GM12878 (cell line): Measurements from ENCODE around the gene ANTXR1. TPM values are rescaled to one million over a fixed set of nuclear protein-coding genes. Genes with fewer than 3 reads are reported as not detected.

Experiments used
- ATAC-seq: fragments of 200-7000 bp; cut with Tn5 transposase; 3 replicates; pipeline ENCODE4 v1.9.1; 2020; ENCODE audit warnings: mild to moderate bottlenecking, moderate library complexity
- BruUV-seq: library from RNA; stranded (reverse); fragments of 400-500 nt; replicated peaks from 2 replicates; lab custom pipeline; 2021; lab: Mats Ljungman, UMichigan
- CTCF ChIA-PET: fragments of 300-600 bp; sonication (Branson Sonifier 250); formaldehyde crosslinking; extraction: SDS; loops from one replicate; lab custom pipeline; 2021; ENCODE audit warnings: inconsistent platforms; lab: Yijun Ruan, JAX
- POLR2A ChIA-PET: fragments of 350-600 bp; formaldehyde crosslinking; extraction: SDS; loops from one replicate; lab custom pipeline; 2021; ENCODE audit warnings: inconsistent platforms; lab: Charles Lee
- RAD21 ChIA-PET: fragments of 300-600 bp; sonication (Branson Sonifier 250); formaldehyde crosslinking; loops from one replicate; lab custom pipeline; 2023; ENCODE audit warnings: antibody characterized with exemption; ENCODE audit not compliant: unreplicated experiment; lab: Charles Lee
- SMC1A ChIA-PET: fragments of 300-600 bp; sonication (Branson Sonifier 250); formaldehyde crosslinking; loops from one replicate; lab custom pipeline; 2023; ENCODE audit not compliant: unreplicated experiment, uncharacterized antibody; lab: Charles Lee
- DNase-seq: peaks from one replicate; pipeline ENCODE4 v3.0.0-alpha.2; 2011; ENCODE audit warnings: low read depth, low spot score
- FAIRE-seq: peaks from 3 replicates; lab custom pipeline; 2011; peaks lifted over from hg19 to GRCh38; lab: Jason Lieb, UNC
- H2AFZ ChIP-seq: 2 replicates; pipeline ENCODE4 v1.6.0; 2011; ENCODE audit warnings: low read depth, low read length, control low read depth; ENCODE audit not compliant: control insufficient read depth
- H3K27ac ChIP-seq: 2 replicates; pipeline ENCODE4 v1.5.1; 2011; ENCODE audit warnings: control low read depth; ENCODE audit not compliant: control insufficient read depth, insufficient read depth
- H3K27me3 ChIP-seq, 2 experiments: replicated peaks in 1 of 2; 2 replicates each; pipeline versions ENCODE4 v1.6.0 to v1.6.1; 2011; ENCODE audit warnings: low read length in 1 of 2; ENCODE audit not compliant: control insufficient read depth in 2 of 2, insufficient read depth in 2 of 2
- H3K36me3 ChIP-seq, 2 experiments: 2 replicates each; pipeline ENCODE4 v1.5.1; 2011; ENCODE audit warnings: low read length in 1 of 2; ENCODE audit not compliant: control insufficient read depth in 2 of 2, insufficient read depth in 2 of 2
- H3K4me1 ChIP-seq: 2 replicates; pipeline ENCODE4 v1.6.1; 2011; ENCODE audit warnings: mild to moderate bottlenecking, low read length, moderate library complexity, mixed read lengths; ENCODE audit not compliant: control insufficient read depth, insufficient read depth
- H3K4me2 ChIP-seq: 2 replicates; pipeline ENCODE4 v1.6.0; 2011; ENCODE audit warnings: control low read depth; ENCODE audit not compliant: control insufficient read depth, insufficient read depth
- H3K4me3 ChIP-seq: fragments of 200-600 bp; sonication (generic); 2 replicates; pipeline ENCODE4 v1.5.1; 2016
- H3K79me2 ChIP-seq: 2 replicates; pipeline ENCODE4 v1.6.0; 2011; ENCODE audit warnings: low read length; ENCODE audit not compliant: control insufficient read depth, insufficient read depth
- H3K9ac ChIP-seq: 2 replicates; pipeline ENCODE4 v1.8.0; 2011; ENCODE audit warnings: low read length, control low read depth, mixed read lengths; ENCODE audit not compliant: control insufficient read depth, insufficient read depth
- H3K9me3 ChIP-seq: replicated peaks from 3 replicates; pipeline ENCODE4 v1.5.1; 2011; ENCODE audit warnings: mild to moderate bottlenecking, low read length; ENCODE audit not compliant: control insufficient read depth, insufficient read depth
- H4K20me1 ChIP-seq: 2 replicates; pipeline ENCODE4 v1.6.0; 2011; ENCODE audit not compliant: control insufficient read depth, insufficient read depth
- CHD1 ChIP-seq: IDR thresholded peaks from 2 replicates; pipeline ENCODE4 v1.6.1; 2012; ENCODE audit warnings: low read depth, low read length, improper control_type of control experiment
- MYB ChIP-seq: fragments of 150-350 bp; IDR thresholded peaks from 2 replicates; pipeline ENCODE4 v1.6.1; 2014; ENCODE audit warnings: mild to moderate bottlenecking, low read depth, low read length, borderline replicate concordance
- POLR2A ChIP-seq: IDR thresholded peaks from 2 replicates; pipeline ENCODE4 v1.6.1; 2011; ENCODE audit warnings: low read depth, mild to moderate bottlenecking, low read length
- WGBS: methylation state at CpG from one replicate; pipeline ENCODE4 v1.1.6; 2016; ENCODE audit warnings: low lambda C conversion rate; ENCODE audit not compliant: insufficient replicate concordance, insufficient coverage; ENCODE audit errors: missing lambda C conversion rate; 5-methylcytosine and 5-hydroxymethylcytosine counted together
- in situ Hi-C: fragments of 300-500 bp; cut with MboI; formaldehyde crosslinking; loops from 9 replicates; pipeline ENCODE4 v1.14.3; 2018; ENCODE audit warnings: mixed read lengths
- intact Hi-C: fragments of 100-400 bp; cut with micrococcal nuclease; formaldehyde crosslinking; loops from one replicate; pipeline ENCODE4 v1.14.2; 2022; ENCODE audit not compliant: unreplicated experiment
- polyA plus RNA-seq, 11 experiments: library from polyadenylated mRNA; depleted of rRNA in 4 of 11; unstranded in 6 of 11; stranded (reverse) in 5 of 11; fragments of >200 nt; fragmentation: Nextera tagmentation in 4 of 11; fragmentation: Illumina TruSeq in 1 of 11; extraction: Ambion mirVana in 4 of 11; extraction: Trizol in 1 of 11; gene quantifications; 1 replicate in 1 of 11; 2 replicates in 10 of 11; pipeline versions ENCODE4 v1.2.1 to v1.2.3, GENCODE V29; 2011 to 2016; ENCODE audit warnings: inconsistent platforms in 2 of 11, missing spikeins in 2 of 11, low read depth in 1 of 11
- total RNA-seq, 4 experiments: library from RNA; depleted of rRNA in 3 of 4; stranded (reverse); fragments of >200 nt in 3 of 4; fragmentation: Illumina TruSeq in 1 of 4; extraction: Trizol in 1 of 4; gene quantifications; 2 replicates each; pipeline versions ENCODE4 v1.2.1 to v1.2.3, GENCODE V29; 2013 to 2021
- TF ChIP-seq, protein P1 (sequence below): IDR thresholded peaks from 2 replicates; pipeline ENCODE4 v1.6.1; 2012; ENCODE audit warnings: mild to moderate bottlenecking, low read depth, low read length

Gene ANTXR1
- total and polyA plus RNA-seq, 10 of the 15 experiments (the other 5 are each of a cell fraction or from before 2014, with no cell fraction given) = 0.09 to 0.26 TPM; not detected in 8

GRCh38 chr2:69288429-69288828, 275.4 kb downstream of the ANTXR1 start:
- no peak overlapping the region for H3K4me2 ChIP-seq
- BruUV-seq = no TSS peak
- intact Hi-C loops (no loop called here), in situ Hi-C loops (no loop called here)
- CTCF ChIA-PET = no interaction called here
- ATAC-seq = no peak
- H3K9me3 ChIP-seq = no peaks in the 10 kb centered on the region
- H3K4me1 ChIP-seq = no peaks in the 10 kb centered on the region
- no peak for DNase-seq
- SMC1A ChIA-PET = no interaction called here
- H2AFZ ChIP-seq = no peak overlapping the region
- POLR2A ChIA-PET = no interaction called here
- H3K9ac ChIP-seq = no peak overlapping the region
- RAD21 ChIA-PET = no interaction called here
- H3K79me2 ChIP-seq = no peaks in the 10 kb centered on the region
- H4K20me1 ChIP-seq = no peaks in the 10 kb centered on the region
- H3K4me3 ChIP-seq = no peak overlapping the region
- TF ChIP-seq CHD1 (no peak), MYB (no peak), POLR2A (no peak)
- TF ChIP-seq, protein P1, sequence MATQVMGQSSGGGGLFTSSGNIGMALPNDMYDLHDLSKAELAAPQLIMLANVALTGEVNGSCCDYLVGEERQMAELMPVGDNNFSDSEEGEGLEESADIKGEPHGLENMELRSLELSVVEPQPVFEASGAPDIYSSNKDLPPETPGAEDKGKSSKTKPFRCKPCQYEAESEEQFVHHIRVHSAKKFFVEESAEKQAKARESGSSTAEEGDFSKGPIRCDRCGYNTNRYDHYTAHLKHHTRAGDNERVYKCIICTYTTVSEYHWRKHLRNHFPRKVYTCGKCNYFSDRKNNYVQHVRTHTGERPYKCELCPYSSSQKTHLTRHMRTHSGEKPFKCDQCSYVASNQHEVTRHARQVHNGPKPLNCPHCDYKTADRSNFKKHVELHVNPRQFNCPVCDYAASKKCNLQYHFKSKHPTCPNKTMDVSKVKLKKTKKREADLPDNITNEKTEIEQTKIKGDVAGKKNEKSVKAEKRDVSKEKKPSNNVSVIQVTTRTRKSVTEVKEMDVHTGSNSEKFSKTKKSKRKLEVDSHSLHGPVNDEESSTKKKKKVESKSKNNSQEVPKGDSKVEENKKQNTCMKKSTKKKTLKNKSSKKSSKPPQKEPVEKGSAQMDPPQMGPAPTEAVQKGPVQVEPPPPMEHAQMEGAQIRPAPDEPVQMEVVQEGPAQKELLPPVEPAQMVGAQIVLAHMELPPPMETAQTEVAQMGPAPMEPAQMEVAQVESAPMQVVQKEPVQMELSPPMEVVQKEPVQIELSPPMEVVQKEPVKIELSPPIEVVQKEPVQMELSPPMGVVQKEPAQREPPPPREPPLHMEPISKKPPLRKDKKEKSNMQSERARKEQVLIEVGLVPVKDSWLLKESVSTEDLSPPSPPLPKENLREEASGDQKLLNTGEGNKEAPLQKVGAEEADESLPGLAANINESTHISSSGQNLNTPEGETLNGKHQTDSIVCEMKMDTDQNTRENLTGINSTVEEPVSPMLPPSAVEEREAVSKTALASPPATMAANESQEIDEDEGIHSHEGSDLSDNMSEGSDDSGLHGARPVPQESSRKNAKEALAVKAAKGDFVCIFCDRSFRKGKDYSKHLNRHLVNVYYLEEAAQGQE = no peak
- TF ChIP-seq, all 136 proteins: peak for 0
- FAIRE-seq = no peak
- Histone ChIP-seq H3K27ac (no peak overlapping the region), H3K36me3 (no peaks in the 10 kb centered on the region), H3K27me3 (peaks cover 0 to 7% of the 10 kb centered on the region in 2 experiments; a peak in 1 of 4 replicates)
- WGBS = 17% methylated on average over 1 of the region's 1 CpG
